GM12891 (cell line): ENCODE measurements around the gene GTF3C6. TPM values are rescaled to one million over a fixed set of nuclear protein-coding genes. Genes with fewer than 3 reads are reported as not detected.
A peak's percentile ranks its signal among the peaks of the same experiment; 100 is the strongest.

Experiments used
- DNase-seq: peaks from one replicate; pipeline ENCODE4 v3.0.0; 2011; ENCODE audit warnings: low spot score; ENCODE audit not compliant: insufficient read length
- FAIRE-seq: peaks from 2 replicates; lab custom pipeline; 2011; peaks lifted over from hg19 to GRCh38; lab: Jason Lieb, UNC
- PAX5 ChIP-seq: IDR thresholded peaks from 2 replicates; pipeline ENCODE4 v1.6.1; 2011; ENCODE audit warnings: low read length, moderate library complexity, mild to moderate bottlenecking; ENCODE audit not compliant: insufficient read depth, severe bottlenecking
- POLR2A ChIP-seq: IDR thresholded peaks from 2 replicates; pipeline ENCODE4 v1.6.1; 2011; ENCODE audit warnings: low read depth, low read length, control low read depth
- POLR2AphosphoS5 ChIP-seq: IDR thresholded peaks from 2 replicates; pipeline ENCODE4 v1.6.1; 2011; ENCODE audit warnings: low read depth, low read length, control low read depth
- POU2F2 ChIP-seq: IDR thresholded peaks from 2 replicates; pipeline ENCODE4 v1.6.1; 2011; ENCODE audit warnings: low read depth, mild to moderate bottlenecking, control low read depth, low read length, moderate library complexity
- SPI1 ChIP-seq: IDR thresholded peaks from 2 replicates; pipeline ENCODE4 v1.6.1; 2011; ENCODE audit warnings: low read depth, low read length, control low read depth
- TAF1 ChIP-seq: IDR thresholded peaks from 2 replicates; pipeline ENCODE4 v1.6.1; 2011; ENCODE audit warnings: low read depth, low read length, control low read depth
- polyA plus RNA-seq: library from polyadenylated mRNA; unstranded; fragments of >200 nt; gene quantifications from one replicate; pipeline ENCODE4 v1.2.1, GENCODE V29; 2012; ENCODE audit warnings: low read depth, missing spikeins, inconsistent platforms; ENCODE audit not compliant: missing spikeins

Gene GTF3C6
- 94.0 TPM for polyA plus RNA-seq

GRCh38 chr6:110958329-110959192 lies at the start of gene GTF3C6:
TSS of gene GTF3C6 (plus strand) at chr6:110958706. CDS start at chr6:110958770, 64 bp downstream.
- DNase-seq (peak; percentile 81), FAIRE-seq (peak; percentile 96)
- TF ChIP-seq PAX5: no peak
- peak; percentile 87 for TF ChIP-seq TAF1
- TF ChIP-seq POLR2AphosphoS5: peak; percentile 85
- TF ChIP-seq POLR2A: peak; percentile 93
- no peak for TF ChIP-seq SPI1
- peak; percentile 29; the same call in 1 of the 2 replicates for TF ChIP-seq POU2F2

GRCh38 chr6:110930781-110931180 lies 27.7 kb upstream of the GTF3C6 start:
- DNase-seq (no peak), FAIRE-seq (no peak)
- TF ChIP-seq SPI1: no peak
- TF ChIP-seq TAF1: no peak
- no peak for TF ChIP-seq POLR2AphosphoS5
- no peak for TF ChIP-seq POLR2A
- TF ChIP-seq POU2F2: no peak
- no peak for TF ChIP-seq PAX5

GRCh38 chr6:110933912-110934311 lies 24.6 kb upstream of the GTF3C6 start:
- no peak for FAIRE-seq
- TF ChIP-seq POLR2AphosphoS5: no peak
- no peak for TF ChIP-seq SPI1
- no peak for TF ChIP-seq POLR2A
- TF ChIP-seq POU2F2: no peak
- TF ChIP-seq TAF1: no peak
- no peak for TF ChIP-seq PAX5
- DNase-seq: no peak

- TF ChIP-seq PAX5: no peak
- no peak for TF ChIP-seq TAF1
- no peak for TF ChIP-seq POU2F2
- no peak for TF ChIP-seq POLR2A
- TF ChIP-seq POLR2AphosphoS5: no peak
- no peak for TF ChIP-seq SPI1
- DNase-seq (no peak), FAIRE-seq (no peak)
Observed at GRCh38 chr6:110934381-110934898, 24.1 kb upstream of the GTF3C6 start.

GRCh38 chr6:110935171-110935570 lies 23.3 kb upstream of the GTF3C6 start:
- FAIRE-seq (no peak), DNase-seq (no peak)
- TF ChIP-seq POLR2A (no peak), PAX5 (no peak), TAF1 (no peak), POU2F2 (no peak), SPI1 (no peak), POLR2AphosphoS5 (no peak)

GRCh38 chr6:110938171-110938570 lies 20.3 kb upstream of the GTF3C6 start:
- no peak for FAIRE-seq
- TF ChIP-seq POLR2AphosphoS5 (no peak), POLR2A (no peak), TAF1 (no peak), POU2F2 (no peak), SPI1 (no peak), PAX5 (no peak)
- DNase-seq: no peak

GRCh38 chr6:110939429-110940200 lies 18.9 kb upstream of the GTF3C6 start:
- DNase-seq: no peak
- TF ChIP-seq PAX5: no peak
- FAIRE-seq: no peak

- no peak for TF ChIP-seq POLR2A
- TF ChIP-seq SPI1: peak; percentile 32; the same call in 1 of the 2 replicates
- no peak for TF ChIP-seq TAF1
- peak; percentile 68; the same call in 1 of the 2 replicates for TF ChIP-seq POU2F2
- peak; percentile 46 for DNase-seq
- peak; percentile 96 for FAIRE-seq
Observed at GRCh38 chr6:110944681-110945151, 13.8 kb upstream of the GTF3C6 start.

- no peak for TF ChIP-seq POU2F2
- no peak for TF ChIP-seq PAX5
- DNase-seq (no peak), FAIRE-seq (no peak)
Observed at GRCh38 chr6:110946498-110946897, 12.0 kb upstream of the GTF3C6 start.
